SK-N-SH (cell line): ENCODE data around the gene DTX3.
"Not testable (repeated sequence)": the region's sequence is repeated elsewhere in the genome, so short reads cannot be mapped to it uniquely, and the experiment has no call there.

Source experiments
- MAX ChIP-seq: IDR thresholded peaks from 2 replicates; pipeline ENCODE4 v1.4.0; 2012; ENCODE audit warnings: low read depth
- TEAD4 ChIP-seq: IDR thresholded peaks from 2 replicates; pipeline ENCODE4 v1.4.0; 2012; ENCODE audit warnings: mild to moderate bottlenecking, borderline replicate concordance; ENCODE audit not compliant: insufficient read depth

DNA sequence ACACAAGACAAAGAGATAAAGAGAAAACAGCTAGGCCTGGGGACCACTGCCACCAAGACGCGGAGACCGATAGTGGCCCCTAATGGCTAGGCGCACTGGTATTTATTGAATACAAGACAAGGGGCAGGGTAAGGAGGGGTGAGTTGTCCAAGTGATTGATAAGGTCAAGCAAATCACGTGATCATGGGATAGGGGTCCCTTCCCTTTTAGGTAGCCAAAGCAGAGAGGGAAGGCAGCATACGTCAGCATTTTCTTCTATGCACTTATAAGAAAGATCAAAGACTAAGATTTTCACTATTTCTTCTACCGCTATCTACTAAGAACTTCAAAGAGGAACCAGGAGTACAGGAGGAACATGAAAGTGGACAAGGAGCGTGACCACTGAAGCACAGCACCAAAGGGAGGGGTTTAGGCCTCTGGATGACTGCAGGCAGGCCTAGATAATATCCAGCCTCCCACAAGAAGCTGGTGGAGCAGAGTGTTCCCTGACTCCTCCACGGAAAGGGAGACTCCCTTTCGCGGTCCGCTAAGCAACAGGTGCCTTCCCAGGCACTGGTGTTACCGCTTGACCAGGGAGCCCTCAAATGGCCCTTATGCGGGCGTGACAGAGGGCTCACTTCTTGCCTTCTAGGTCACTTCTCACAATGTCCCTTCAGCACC, 15.5 kb upstream of the DTX3 start:
- not testable (repeated sequence) for TF ChIP-seq MAX, TEAD4
